Fibroblast of upper back skin (primary cell): ENCODE results near the gene AIG1.
"Not testable (repeated sequence)": the region's sequence is repeated elsewhere in the genome, so short reads cannot be mapped to it uniquely, and the experiment has no call there.

Source experiments
- DNase-seq: peaks from one replicate; pipeline ENCODE4 v3.0.0-alpha.2; 2013

Gene AIG1

GRCh38 chr6:143336446-143337152, 275.9 kb downstream of the AIG1 start:
- peak; percentile 57 for DNase-seq

- DNase-seq = no peak
These were observed 276.7 kb downstream of the AIG1 start for GRCh38 chr6:143337201-143337949.

DNA sequence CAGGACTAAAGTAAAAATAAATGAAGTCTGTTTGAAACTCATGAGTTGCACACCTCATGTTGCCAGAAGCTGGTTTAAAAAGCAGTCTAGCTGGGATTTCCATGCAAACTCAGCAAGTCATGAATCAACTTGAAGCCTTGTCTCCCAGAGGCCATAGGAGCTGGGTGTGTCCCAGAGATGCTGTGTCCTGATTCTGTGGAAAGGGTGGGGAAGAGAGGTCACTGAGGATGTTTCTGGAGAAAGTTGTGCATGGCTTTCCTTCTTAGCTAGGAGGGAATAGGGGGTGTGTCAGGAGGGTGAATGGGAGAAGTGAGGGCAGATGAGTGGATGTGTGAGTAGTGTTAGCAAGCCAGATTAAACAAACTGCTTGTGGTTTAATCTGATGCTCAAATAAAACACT, 278.5 kb downstream of the AIG1 start:
- DNase-seq = no peak

DNA sequence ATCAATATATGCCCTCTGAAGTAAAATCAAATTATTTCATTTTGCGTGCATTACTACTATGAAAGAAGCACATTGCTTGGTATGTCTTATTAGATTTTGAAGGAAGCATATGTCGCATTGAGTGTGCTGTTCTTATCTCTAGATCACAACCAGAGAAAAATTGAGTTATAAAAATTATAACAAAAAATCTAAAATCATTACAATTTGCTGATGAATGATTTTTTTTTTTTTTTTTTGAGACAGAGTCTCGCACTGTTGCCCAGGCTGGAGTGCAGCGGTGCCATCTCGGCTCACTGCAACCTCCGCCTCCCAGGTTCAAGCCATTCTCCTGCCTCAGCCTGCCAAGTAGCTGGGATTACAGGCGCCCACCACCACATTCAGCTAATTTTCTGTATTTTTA, 284.8 kb downstream of the AIG1 start:
- DNase-seq = not testable (repeated sequence)

GRCh38 chr6:143346004-143346403, 285.3 kb downstream of the AIG1 start:
- no peak for DNase-seq

- peak; percentile 19 for DNase-seq
These were observed 287.8 kb downstream of the AIG1 start for GRCh38 chr6:143348531-143348930.

- DNase-seq = no peak
These were observed 288.8 kb downstream of the AIG1 start for GRCh38 chr6:143349530-143349929.

- DNase-seq = no peak
These were observed 295.6 kb downstream of the AIG1 start for GRCh38 chr6:143356101-143356880.

DNA sequence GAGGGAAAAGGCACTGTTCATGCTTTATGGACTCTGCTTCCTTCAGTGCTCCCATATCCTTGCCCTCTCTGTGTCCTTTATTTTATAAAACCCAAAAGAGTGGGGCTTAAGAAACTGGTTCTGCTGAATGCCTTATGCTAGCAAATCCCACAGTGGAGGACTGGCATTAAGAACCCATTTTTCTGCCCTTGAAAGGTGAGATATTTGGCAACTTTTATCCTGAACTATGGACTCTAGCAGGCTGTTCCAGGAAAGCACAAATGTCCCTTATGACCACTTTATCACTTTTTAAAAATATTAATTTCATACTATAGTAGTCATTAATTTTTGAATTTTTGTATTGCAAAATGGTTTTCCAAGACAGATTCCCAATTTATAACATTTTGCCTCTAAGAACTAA, 296.5 kb downstream of the AIG1 start:
- DNase-seq = no peak

GRCh38 chr6:143357561-143358255, 297.0 kb downstream of the AIG1 start:
- DNase-seq = no peak

DNA sequence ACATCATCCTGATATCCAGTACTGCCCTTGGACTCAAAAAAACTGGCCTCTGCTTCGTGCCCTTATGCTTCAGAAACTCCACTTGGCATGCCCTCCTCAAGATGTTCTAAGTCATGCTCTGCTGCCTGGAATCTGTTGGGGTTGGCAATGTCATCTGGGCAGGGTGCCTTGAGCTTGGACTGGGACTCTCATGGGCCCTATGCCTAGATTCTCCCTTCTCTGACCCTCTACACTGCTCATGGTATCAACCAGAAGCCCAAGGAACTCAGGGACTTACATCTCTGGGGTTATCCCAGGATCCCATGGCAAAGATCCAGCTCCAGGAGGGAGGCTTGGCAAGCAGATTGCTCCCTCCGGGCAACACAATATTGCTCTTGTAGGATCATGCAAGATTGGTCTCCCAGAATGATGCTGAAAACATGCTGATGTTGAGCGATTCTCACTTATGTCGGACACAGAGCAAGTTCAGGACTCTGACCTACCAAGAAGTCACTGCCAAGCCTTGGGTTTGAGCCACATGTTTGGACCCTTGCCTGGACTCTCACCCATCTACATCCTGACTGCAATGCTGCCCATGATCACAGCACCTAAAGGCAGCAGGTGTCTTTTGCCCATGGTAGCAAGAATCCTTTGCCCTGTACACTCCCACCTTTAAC, 301.0 kb downstream of the AIG1 start:
- DNase-seq = no peak

DNA sequence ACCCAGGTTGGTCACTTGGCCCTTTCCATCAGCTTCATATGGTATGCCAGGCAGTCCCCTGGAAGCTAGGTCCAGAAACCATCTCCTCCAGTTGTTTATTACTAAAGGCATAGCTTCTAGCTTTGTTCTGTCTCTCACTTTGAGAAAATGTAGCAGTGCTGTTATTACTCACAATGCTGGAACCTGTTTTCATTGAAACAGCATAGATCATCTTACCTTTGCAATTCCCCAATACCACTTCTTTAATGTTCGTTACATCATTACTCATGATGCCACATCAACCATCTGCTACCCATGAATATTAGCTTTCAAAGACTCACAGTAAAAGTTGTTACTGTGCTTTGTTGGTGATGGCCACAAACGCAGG, 301.5 kb downstream of the AIG1 start:
- DNase-seq = no peak

GRCh38 chr6:143363299-143363698, 302.6 kb downstream of the AIG1 start:
- no peak for DNase-seq

- peak; percentile 60 for DNase-seq
These were observed 307.7 kb downstream of the AIG1 start for GRCh38 chr6:143368426-143368825.

DNA sequence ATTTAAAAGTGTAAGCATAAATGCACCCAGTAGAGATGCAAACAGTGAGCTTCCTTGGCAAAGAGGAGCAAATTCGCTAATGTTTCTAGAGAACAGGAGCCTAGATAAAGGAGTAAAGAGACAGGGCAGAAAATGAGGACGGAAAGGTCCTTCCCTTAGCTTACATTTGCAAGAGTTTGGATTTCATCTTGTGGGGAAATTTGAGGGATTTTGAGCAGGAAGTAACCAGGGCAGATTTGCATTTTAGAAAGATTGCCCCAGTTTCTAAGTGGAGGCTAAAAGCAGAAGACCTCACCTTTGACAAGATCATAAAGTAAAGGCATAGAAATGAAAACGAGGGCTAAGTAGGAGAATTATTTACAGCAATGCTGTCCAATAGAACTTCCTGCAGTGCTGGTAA, 309.3 kb downstream of the AIG1 start:
- DNase-seq = no peak

DNA sequence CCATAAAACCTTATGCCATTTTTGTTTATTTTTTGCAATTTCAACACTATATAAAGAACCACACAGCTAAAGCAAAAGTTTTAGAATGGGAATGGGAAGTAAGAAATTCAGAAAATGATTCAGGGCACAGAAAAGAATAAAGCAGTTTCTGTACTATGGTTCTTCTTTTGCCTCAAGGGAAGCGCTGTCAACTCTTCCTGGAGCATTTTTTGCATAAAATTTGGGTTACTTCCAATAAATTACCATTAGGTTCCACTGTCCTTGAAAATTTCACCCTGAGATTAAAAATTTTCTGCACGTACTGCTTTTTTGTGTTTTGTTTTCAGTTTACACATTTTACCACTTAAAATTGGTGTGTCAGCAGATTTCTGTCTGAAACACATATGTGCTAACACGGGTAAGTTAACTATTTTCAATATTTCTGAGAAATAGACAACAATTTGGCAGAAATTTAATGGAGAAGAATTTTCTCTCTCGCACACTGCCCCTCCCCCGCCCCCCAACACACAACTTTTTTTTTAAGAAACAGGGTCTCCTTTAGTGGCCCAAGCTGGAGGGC, 310.2 kb downstream of the AIG1 start:
- no peak for DNase-seq

- DNase-seq = no peak
These were observed 311.7 kb downstream of the AIG1 start for GRCh38 chr6:143372199-143372882.

DNA sequence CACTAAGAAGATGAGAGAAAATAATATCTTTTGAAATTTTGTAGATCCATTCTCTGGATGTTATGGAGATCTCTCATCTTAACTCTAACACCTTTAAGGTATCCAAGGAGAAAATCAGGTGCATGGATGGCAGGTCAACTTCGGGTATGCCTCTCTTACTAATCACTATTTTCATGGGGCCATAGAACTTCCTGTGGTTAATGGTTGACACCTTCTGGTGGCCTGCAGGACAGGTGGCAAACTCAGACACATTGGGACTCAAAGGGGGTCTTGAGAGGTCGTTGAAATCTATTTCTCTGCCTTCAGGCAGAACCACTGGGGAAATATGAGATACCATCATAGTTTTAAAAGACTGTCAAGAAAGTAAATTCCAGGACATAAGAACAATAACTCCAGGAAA, 313.3 kb downstream of the AIG1 start:
- DNase-seq = no peak

DNA sequence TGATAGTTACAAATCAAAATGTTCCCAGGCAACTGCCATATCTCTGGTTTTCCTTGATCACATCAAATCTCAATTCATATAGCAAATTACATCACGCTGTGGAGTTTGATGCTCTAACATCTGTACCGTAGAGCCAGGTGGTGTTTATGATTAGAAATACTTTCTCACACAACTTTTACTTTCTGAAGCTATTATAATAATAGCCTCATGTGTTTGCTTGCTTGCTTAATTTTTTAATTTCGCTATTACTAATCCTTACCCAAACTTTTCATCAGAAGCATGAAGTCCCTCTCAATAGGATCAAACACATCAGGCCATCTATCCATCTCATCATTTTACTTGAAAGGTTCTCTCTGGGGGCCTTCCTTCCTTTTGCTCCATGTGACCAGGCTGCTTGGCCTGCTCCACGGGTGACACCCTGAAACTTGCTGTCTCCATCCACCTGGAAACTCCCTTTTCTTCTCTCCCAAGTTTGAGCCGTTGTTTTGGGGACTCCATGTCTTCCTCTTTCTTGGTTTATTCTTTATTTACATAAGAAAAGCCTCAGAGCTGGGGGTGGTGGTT, 314.4 kb downstream of the AIG1 start:
- DNase-seq = no peak

DNA sequence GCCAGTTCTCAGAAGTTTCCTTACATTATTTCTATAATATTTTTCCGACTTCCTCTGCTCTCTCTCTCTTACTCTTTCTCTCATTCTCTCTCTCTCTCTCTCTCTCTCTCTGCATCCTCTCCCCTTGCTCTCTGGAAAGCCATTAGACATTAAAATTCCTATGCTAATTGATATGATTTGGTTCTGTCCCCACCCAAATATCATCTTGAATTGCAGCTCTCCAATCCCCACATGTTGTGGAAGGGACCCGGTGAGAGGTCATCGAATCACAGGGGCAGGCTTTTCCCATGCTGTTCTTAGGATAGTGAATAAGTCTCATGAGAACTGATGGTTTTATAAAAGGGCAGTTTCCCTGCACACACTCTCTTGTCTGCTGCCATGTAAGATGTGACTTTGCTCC, 315.7 kb downstream of the AIG1 start:
- DNase-seq = no peak

DNA sequence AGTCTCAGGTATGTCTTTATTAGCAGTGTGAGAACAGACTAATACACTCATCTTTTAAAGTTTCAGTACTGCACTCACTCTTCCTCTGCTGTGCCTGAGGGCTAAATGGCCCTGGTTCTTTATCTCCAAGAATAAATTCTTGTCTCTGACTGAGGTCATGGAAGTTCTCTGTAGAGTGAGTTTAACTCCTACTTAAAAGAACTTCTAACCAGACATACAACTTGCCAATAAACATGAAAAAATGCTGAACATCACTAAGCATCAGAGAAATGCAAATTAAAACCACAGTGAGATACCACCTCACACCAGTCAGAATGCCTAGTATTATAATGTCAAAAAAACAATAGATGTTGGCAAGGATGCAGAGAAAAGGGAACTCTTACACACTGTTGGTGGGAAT, 316.2 kb downstream of the AIG1 start:
- DNase-seq = no peak
